Fibroblast of skin of right biceps (primary cell): Measurements from ENCODE around the gene ST6GALNAC3.
"Not testable (repeated sequence)": the region's sequence is repeated elsewhere in the genome, so short reads cannot be mapped to it uniquely, and the experiment has no call there.

ENCODE experiments used
- DNase-seq: peaks from one replicate; pipeline ENCODE4 v3.0.0-alpha.2; 2013

Gene ST6GALNAC3

GRCh38 chr1:76109901-76110560, 35.5 kb downstream of the ST6GALNAC3 start:
- no peak for DNase-seq

DNA sequence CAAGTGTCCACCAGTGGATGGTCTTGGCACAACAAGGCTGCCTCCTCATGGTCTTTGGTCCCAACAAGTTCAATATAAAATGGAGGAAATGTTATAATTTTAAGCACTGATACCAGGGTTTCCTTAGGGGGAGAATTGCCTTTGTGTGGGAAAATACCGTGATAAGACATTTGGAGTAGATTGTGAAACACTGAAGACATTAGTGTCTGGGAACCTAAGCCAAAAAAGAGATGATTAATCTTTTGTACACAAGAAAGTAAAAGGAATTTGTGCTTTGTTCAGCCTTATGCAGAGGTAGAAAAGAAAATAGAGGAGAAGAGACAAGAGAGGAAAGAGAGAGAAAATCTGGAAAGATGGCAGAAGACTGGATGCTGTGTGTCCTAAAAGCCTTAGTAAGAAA, 36.1 kb downstream of the ST6GALNAC3 start:
- peak; percentile 60 for DNase-seq

GRCh38 chr1:76112321-76112720, 37.8 kb downstream of the ST6GALNAC3 start:
- not testable (repeated sequence) for DNase-seq

GRCh38 chr1:76113446-76113845, 38.9 kb downstream of the ST6GALNAC3 start:
- no peak for DNase-seq

DNA sequence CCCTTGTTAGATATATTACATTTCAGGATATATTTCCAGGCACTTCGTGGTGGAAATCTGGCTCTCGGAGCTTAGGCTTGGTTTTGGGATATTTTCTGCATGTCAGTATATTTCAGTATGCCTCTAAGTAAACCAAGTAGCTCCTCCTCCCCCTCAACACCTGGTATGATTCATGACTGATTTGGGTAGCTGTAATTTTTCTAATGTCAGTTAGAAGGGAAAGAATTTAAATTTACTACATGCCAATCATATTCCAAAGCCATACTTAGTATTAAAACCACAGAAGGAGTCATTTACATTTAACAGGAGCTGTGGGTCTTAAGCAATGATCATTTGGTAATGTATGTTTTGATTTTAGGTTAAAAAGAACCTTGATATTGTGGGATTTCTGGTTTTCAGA, 40.6 kb downstream of the ST6GALNAC3 start:
- DNase-seq = peak; percentile 81

DNA sequence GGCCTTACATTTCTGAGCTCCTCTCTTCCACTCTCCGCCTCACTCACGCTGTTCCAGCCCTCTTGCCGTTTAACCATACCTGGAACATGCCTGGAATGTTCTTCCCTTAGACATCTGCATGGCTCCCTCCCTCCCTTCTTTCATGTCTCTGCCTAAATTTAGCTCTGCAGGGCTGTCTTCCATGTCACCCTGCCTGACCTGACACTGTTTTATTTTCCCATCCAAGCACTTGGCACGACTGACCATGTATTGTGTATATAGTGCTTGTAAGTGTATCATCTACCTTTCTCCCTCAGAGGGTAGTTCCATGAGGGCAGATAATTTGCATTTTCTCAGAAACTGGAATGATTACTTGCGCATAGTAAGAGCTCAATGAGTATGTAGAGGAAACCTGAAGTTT, 47.3 kb downstream of the ST6GALNAC3 start:
- DNase-seq = no peak

DNA sequence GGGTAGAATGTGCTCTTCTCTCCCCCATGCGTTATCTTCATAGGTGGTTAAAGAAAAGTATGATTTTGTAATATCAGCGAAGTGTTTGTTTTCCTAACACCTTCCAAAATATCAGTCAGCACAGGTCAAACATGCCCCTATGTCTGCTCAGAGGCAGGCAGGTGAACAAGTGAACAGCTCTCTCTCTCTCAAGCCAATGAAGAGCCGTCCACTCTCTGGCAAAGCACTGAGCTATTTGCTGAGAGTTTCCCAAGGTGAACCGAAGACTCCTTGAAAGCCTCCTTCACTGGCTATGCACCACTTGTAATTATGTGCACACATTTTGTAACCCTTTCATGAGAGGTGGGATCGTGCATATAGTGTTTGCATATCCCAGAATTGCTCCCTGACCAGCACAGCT, 47.7 kb downstream of the ST6GALNAC3 start:
- no peak for DNase-seq

GRCh38 chr1:76123411-76124064, 49.0 kb downstream of the ST6GALNAC3 start:
- DNase-seq = peak; percentile 41

DNA sequence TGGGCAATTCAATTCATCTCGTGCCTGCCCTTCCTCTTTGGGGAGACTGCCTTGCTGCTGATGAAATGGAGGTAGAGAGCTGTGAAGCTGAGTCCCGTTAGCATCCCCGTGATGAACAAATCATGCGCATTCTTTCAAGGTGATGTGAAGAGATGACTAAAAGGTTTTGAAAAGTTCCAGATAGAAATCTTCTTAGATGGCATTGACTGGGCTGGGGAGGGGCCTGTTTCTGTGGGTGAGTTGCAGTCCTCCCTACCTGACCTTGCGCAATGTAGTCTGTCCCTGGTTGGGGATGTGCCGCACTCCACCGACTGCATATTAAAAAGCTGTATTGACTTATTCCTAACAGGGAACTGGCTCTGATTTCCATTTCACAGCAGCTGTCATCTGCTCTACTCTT, 49.6 kb downstream of the ST6GALNAC3 start:
- DNase-seq = peak; percentile 58

DNA sequence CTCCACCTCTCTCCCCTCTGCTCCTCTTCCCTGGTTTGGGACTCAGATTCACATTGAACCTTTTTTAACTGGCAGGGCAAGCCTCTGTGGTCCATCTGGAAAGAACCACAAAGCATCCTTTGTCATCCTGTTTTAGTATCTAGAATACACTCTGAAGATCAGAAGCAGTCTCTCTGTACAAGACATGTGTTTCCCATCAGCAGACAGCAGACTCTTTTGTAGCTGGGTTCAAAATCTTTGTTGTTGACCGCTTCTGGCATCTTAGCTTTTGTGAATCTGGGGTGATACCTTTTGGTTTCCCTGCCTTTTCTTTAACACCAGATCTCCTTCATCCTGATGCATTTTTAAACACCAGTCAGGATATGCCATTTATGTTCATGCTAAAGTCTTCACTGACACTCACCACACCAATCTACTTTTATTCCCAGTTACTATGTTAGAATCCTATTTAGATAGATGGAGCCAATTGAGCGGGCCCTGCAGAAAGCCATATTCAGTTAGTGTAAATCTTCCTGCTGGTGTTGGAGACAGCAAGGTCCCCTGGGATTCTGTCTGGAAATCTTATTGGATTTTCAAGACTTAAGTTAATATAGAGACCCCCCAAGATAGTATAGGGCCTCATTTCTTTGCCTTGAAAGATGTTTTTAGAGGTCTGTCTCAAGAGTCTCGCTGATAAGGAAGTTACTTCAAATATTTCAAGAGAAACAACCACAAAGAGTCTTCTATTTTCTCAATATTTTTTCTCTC, 51.1 kb downstream of the ST6GALNAC3 start:
- no peak for DNase-seq

DNA sequence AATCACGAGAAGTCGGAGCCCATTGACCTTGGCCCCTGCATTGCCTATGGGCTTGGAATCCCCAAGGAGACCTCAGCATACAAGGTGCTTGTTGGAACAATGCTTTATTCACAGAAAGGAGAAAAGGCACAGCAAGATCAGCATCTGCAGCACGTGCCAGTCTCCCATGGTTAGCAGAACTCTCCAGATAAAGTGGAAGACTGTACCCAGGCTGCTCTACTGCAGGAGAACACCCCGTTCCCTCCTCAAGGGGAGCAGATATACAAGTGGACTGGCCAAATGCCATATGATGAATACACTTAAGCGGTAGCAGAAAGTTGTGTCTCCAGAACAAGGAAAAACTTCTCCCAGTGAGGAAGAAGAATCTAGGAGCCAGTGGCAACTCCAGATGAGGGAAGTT, 53.5 kb downstream of the ST6GALNAC3 start:
- no peak for DNase-seq

DNA sequence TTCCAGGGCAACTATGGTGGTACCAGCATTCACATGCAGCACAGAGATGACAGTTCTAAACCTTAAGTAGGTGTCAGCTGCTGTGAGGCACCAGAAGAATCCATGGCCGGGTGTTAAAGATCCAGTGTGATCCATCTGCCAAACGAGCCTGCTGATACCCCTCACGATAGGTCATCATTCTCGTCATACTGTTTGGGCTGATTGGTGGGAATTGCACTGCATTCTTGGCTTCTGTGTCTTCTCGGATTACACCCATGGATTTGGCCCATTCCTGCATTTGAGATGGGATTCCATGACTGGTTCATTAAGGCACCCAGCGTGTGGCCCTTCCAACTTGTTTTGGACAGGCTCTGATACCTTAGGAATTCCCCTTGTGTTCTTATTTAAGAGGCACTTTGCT, 55.2 kb downstream of the ST6GALNAC3 start:
- no peak for DNase-seq

GRCh38 chr1:76130992-76131391, 56.4 kb downstream of the ST6GALNAC3 start:
- DNase-seq = no peak

- DNase-seq = no peak
These were observed 59.4 kb downstream of the ST6GALNAC3 start for GRCh38 chr1:76133977-76134376.

- no peak for DNase-seq
These were observed 61.3 kb downstream of the ST6GALNAC3 start for GRCh38 chr1:76135835-76136234.

DNA sequence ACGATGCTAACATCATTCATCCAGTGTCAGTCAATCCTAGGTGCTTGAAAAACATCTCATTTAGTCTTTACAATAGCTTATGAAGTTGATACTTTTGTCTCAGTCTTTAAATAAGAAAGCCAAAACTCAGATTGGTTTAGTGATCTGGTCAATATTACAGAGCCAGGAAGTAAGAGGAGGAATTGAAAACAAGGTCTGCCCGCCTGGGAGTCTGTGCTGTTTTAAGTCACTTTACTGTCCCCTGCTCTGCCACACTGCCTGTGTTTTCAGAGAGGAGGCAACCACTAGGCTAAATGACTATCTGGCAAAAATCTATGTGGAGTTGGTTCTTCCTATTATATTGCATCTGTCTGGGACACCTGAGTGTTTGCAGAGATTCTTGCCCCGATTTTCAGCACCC, 62.3 kb downstream of the ST6GALNAC3 start:
- DNase-seq = no peak

GRCh38 chr1:76137746-76138145, 63.2 kb downstream of the ST6GALNAC3 start:
- DNase-seq = no peak

DNA sequence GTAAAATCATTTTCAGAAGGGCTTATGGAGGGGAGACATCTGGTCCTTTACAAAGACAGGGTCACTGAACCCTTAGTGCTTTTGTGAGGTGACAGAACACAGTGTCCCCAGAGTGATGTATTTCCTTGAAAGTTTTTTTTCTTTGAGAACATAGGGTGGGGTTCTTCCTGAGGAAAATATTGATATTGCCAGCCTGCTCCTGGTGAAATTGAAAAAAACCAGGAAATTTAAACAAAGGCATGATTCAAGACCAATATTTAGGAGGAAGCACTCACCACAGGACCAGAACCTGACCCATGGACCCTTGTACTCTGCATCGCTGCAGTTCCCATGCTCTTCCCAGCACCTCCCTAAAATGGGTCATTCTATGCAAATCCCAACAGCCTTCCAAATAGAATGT, 63.7 kb downstream of the ST6GALNAC3 start:
- DNase-seq = no peak

GRCh38 chr1:76140227-76140626, 65.7 kb downstream of the ST6GALNAC3 start:
- no peak for DNase-seq

DNA sequence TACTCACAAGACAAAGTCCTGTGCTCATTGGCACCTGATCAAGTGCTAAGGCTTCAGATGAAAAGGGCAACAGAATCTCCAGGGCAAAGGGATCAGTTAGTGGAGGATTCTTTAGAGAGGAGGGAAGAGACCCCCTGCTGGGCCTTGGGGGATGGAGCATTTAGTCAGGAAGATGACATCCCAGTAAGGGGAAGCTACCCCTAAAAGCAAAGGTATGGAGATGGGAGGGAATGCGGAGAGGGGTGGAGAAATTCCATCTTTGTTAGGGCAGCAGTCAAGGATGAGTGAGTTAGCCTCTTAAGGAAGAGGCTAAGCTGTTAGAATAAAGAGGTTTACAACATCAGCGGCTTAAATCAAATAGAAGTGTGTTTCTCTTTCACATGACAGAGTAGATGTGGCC, 67.4 kb downstream of the ST6GALNAC3 start:
- no peak for DNase-seq

- peak; percentile 55 for DNase-seq
These were observed 68.4 kb downstream of the ST6GALNAC3 start for GRCh38 chr1:76142771-76143540.

DNA sequence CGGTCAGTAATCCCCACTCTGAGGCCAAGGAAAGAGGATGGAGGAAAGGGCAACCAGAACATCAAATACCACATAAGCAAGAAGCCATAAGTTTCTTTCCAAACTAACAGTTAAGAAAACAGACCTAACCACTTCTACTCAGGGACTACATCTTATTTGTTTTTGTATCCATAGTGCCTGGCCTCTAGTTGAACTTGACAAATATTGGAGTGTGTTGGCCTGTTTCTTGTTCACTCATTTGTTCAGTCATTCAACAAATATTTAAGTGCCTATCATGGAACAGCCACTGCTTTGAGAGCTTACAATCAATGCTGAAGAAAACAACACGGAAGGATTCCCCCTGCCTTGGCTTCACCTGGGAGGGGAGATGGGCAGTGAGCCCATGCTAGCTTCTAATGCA, 69.7 kb downstream of the ST6GALNAC3 start:
- peak; percentile 26 for DNase-seq

DNA sequence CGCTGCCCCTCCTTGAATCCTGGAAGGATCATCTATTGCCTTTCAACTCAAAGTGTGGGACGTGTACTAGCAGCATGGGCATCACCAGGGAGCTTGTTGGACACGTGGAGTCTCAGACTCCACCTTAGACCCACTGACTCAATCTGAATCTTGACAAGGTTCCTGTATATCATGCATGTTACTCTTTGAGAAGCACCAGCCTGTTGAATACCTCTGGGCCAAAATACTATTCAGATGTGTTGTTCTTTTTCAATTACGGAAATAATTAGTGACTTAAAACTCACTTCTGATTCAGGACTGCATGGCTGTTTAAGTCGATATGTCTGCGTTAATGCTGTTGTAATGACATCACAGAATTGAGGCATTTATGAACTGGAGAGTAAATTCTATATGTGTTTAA, 70.8 kb downstream of the ST6GALNAC3 start:
- DNase-seq = no peak
